Brain microvascular endothelial cell (primary cell): Measurements from ENCODE around the gene INSR.

ENCODE experiments used
- DNase-seq: peaks from one replicate; pipeline ENCODE4 v3.0.0-alpha.2; 2020
- H3K27ac ChIP-seq: fragments of 250-450 bp; sonication (Bioruptor Pico); 2 replicates; pipeline ENCODE4 v1.5.1; 2020; ENCODE audit warnings: mild to moderate bottlenecking, moderate library complexity
- H3K27me3 ChIP-seq: fragments of 250-450 bp; sonication (Bioruptor Pico); replicated peaks from 2 replicates; pipeline ENCODE4 v1.5.1; 2020; ENCODE audit warnings: mild to moderate bottlenecking
- H3K36me3 ChIP-seq: fragments of 250-450 bp; sonication (Bioruptor Pico); replicated peaks from 2 replicates; pipeline ENCODE4 v1.5.1; 2020; ENCODE audit warnings: mild to moderate bottlenecking
- H3K4me3 ChIP-seq: 2 replicates; pipeline ENCODE4 v1.5.1; 2011; ENCODE audit warnings: low read depth, mild to moderate bottlenecking, control low read depth, low read length, moderate library complexity
- in situ Hi-C: cut with HindIII; loops from 2 replicates; pipeline ENCODE4 v1.10.0; 2017; ENCODE audit warnings: low sequenced_read_pairs, low pct_ligation_motif_present
- TF ChIP-seq, protein P1 (sequence below): IDR thresholded peaks from 2 replicates; pipeline ENCODE4 v1.5.1; 2011; ENCODE audit warnings: low read depth, mild to moderate bottlenecking, moderate library complexity, low read length, control low read depth, inconsistent platforms; ENCODE audit errors: missing control alignments

INSR gene

GRCh38 chr19:7265963-7266362, 28.3 kb downstream of the INSR start:
- no peak for DNase-seq
- Histone ChIP-seq H3K4me3 (no peak overlapping the region), H3K36me3 (no peaks in the 10 kb centered on the region), H3K27ac (no peak overlapping the region), H3K27me3 (no peaks in the 10 kb centered on the region)
- TF ChIP-seq, protein P1, sequence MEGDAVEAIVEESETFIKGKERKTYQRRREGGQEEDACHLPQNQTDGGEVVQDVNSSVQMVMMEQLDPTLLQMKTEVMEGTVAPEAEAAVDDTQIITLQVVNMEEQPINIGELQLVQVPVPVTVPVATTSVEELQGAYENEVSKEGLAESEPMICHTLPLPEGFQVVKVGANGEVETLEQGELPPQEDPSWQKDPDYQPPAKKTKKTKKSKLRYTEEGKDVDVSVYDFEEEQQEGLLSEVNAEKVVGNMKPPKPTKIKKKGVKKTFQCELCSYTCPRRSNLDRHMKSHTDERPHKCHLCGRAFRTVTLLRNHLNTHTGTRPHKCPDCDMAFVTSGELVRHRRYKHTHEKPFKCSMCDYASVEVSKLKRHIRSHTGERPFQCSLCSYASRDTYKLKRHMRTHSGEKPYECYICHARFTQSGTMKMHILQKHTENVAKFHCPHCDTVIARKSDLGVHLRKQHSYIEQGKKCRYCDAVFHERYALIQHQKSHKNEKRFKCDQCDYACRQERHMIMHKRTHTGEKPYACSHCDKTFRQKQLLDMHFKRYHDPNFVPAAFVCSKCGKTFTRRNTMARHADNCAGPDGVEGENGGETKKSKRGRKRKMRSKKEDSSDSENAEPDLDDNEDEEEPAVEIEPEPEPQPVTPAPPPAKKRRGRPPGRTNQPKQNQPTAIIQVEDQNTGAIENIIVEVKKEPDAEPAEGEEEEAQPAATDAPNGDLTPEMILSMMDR: no peak
- in situ Hi-C loops: no loop called here

DNA sequence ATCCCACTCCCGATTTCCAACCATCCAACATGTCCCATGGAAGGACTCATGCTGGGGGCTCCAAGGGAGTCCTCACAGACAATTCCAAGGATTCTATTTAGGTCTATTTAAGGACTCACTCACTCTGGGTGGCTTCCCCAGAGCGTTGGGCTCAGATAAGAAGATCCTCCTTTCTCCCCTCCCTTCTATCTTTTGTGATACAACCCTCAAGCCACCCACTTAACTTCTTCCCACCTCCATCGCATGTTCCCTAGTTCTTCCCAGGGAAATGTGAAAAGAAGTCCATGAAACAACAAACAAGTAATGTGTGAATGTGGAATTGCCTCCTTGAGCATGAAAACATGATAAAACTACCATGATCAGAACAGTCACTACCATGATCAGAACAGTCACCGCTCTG, 29.4 kb downstream of the INSR start:
- Histone ChIP-seq H3K27me3 (no peaks in the 10 kb centered on the region), H3K4me3 (no peak overlapping the region), H3K36me3 (no peaks in the 10 kb centered on the region), H3K27ac (no peak overlapping the region)
- TF ChIP-seq, protein P1: no peak
- in situ Hi-C loops: no loop called here
- DNase-seq: no peak

DNA sequence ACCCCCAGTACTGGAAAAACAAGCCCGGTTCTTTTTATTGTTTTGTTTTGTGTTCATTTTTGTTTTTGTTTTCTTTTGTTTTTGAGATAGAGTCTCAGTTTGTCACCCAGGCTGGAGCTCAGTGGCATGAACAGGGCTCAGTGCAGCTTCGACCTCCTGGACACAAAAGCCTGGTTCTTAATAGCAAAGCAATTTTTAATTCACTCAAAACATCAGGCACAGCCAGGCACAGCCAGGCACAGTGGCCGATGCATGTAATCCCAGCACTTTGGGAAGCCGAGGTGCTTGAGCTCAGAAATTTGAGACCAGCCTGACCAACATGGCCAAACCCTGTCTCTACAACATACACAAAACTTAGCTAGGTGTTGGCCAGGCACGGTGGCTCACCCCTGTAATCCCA, 30.7 kb downstream of the INSR start:
- no peaks in the 10 kb centered on the region for H3K27me3 ChIP-seq
- DNase-seq: no peak
- no peak overlapping the region for H3K4me3 ChIP-seq
- H3K27ac ChIP-seq: no peak overlapping the region
- H3K36me3 ChIP-seq: no peaks in the 10 kb centered on the region
- TF ChIP-seq, protein P1: no peak
- in situ Hi-C loops: no loop called here

- H3K27ac ChIP-seq: no peak overlapping the region
- H3K4me3 ChIP-seq: no peak overlapping the region
- H3K36me3 ChIP-seq: no peaks in the 10 kb centered on the region
- no peaks in the 10 kb centered on the region for H3K27me3 ChIP-seq
- in situ Hi-C loops: no loop called here
- TF ChIP-seq, protein P1: no peak
- no peak for DNase-seq
Observed at GRCh38 chr19:7263066-7263465, 31.1 kb downstream of the INSR start.

DNA sequence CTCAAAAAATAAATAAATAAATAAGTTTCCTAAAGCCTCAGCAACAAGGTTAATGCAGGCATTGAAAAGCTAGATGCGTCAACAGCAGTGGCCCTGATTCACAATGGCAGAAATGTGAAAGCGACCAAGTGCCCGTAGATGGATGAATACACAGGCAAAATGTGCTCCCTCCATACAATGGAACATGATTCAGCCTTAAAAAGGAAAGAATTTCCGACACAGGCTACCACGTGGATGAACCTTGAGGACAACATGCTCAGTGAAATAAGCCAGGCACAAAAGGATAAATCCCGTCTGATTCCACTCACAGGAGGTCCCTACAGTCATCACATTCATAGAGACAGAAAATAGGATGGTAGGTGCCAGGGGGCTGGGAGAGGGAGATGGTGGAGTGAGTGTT, 31.7 kb downstream of the INSR start:
- in situ Hi-C loops: no loop called here
- Histone ChIP-seq H3K4me3 (no peak overlapping the region), H3K36me3 (no peaks in the 10 kb centered on the region), H3K27me3 (no peaks in the 10 kb centered on the region), H3K27ac (no peak overlapping the region)
- DNase-seq: no peak
- TF ChIP-seq, protein P1: no peak

DNA sequence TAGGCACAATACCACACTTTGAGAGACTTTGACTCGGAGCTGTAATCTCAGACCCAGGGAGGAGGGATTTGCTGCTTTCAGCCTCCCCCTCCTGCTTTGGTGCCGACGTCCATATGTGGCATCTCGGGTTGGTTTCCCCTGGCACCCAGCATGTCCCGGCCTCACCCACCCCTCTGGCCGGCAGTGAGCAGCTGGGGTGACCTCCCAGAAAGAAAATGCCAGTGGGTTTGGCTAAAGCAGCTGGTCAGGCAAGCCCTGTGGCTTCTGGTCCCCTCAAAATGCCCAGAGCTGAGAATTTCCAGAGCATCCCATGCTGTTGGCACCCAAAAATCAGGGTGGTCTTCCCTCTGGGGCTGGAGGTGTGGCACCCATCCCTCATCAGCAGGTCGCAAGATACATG, 34.1 kb downstream of the INSR start:
- in situ Hi-C loops: no loop called here
- no peak overlapping the region for H3K27ac ChIP-seq
- no peaks in the 10 kb centered on the region for H3K36me3 ChIP-seq
- TF ChIP-seq, protein P1: no peak
- no peaks in the 10 kb centered on the region for H3K27me3 ChIP-seq
- no peak overlapping the region for H3K4me3 ChIP-seq
- DNase-seq: no peak
